Ectodermal cell (in vitro differentiated cells): Measurements from ENCODE around the gene CTNND1. TPM values are rescaled to one million over a fixed set of nuclear protein-coding genes. Genes with fewer than 3 reads are reported as not detected.
"Not testable (repeated sequence)": the region's sequence is repeated elsewhere in the genome, so short reads cannot be mapped to it uniquely, and the experiment has no call there.

Experiments
- H3K27ac ChIP-seq: 2 replicates; pipeline ENCODE4 v1.7.0; 2013; ENCODE audit warnings: mild to moderate bottlenecking, low read depth, low read length; ENCODE audit not compliant: insufficient read depth, poor library complexity, severe bottlenecking
- H3K27me3 ChIP-seq: 2 replicates; pipeline ENCODE4 v1.7.0; 2013; ENCODE audit warnings: mild to moderate bottlenecking, low read length; ENCODE audit not compliant: insufficient read depth, control insufficient read depth, poor library complexity, severe bottlenecking
- H3K36me3 ChIP-seq: one replicate; pipeline ENCODE4 v1.7.0; 2013; ENCODE audit warnings: low read length; ENCODE audit not compliant: control insufficient read depth, insufficient read depth
- H3K4me1 ChIP-seq: one replicate; pipeline ENCODE4 v1.7.0; 2013; ENCODE audit warnings: low read length; ENCODE audit not compliant: control insufficient read depth, insufficient read depth
- H3K4me3 ChIP-seq: 2 replicates; pipeline ENCODE4 v1.7.0; 2013; ENCODE audit warnings: low read depth, low read length, control low read depth; ENCODE audit not compliant: insufficient read depth
- H3K9me3 ChIP-seq: 2 replicates; pipeline ENCODE4 v1.7.0; 2013; ENCODE audit warnings: mild to moderate bottlenecking, low read length, moderate library complexity; ENCODE audit not compliant: control insufficient read depth
- WGBS, 2 experiments: methylation state at CpG; one replicate each; pipeline ENCODE4 v1.1.7; 2013; ENCODE audit warnings: missing lambda C conversion rate in 2 of 2; 5-methylcytosine and 5-hydroxymethylcytosine counted together
- polyA plus RNA-seq, 4 experiments: library from polyadenylated mRNA; stranded (reverse); fragments of 50-300 nt; gene quantifications; one replicate each; pipeline ENCODE4 v1.2.3, GENCODE V29; 2013

The CTNND1 gene, protein sequence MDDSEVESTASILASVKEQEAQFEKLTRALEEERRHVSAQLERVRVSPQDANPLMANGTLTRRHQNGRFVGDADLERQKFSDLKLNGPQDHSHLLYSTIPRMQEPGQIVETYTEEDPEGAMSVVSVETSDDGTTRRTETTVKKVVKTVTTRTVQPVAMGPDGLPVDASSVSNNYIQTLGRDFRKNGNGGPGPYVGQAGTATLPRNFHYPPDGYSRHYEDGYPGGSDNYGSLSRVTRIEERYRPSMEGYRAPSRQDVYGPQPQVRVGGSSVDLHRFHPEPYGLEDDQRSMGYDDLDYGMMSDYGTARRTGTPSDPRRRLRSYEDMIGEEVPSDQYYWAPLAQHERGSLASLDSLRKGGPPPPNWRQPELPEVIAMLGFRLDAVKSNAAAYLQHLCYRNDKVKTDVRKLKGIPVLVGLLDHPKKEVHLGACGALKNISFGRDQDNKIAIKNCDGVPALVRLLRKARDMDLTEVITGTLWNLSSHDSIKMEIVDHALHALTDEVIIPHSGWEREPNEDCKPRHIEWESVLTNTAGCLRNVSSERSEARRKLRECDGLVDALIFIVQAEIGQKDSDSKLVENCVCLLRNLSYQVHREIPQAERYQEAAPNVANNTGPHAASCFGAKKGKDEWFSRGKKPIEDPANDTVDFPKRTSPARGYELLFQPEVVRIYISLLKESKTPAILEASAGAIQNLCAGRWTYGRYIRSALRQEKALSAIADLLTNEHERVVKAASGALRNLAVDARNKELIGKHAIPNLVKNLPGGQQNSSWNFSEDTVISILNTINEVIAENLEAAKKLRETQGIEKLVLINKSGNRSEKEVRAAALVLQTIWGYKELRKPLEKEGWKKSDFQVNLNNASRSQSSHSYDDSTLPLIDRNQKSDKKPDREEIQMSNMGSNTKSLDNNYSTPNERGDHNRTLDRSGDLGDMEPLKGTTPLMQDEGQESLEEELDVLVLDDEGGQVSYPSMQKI
- polyA plus RNA-seq (2013, experiment 1 of 4), result 182 TPM
- polyA plus RNA-seq (2013, experiment 2 of 4), result 198 TPM
- 137 TPM for polyA plus RNA-seq (2013, experiment 3 of 4)
- polyA plus RNA-seq (2013, experiment 4 of 4), result 157 TPM

DNA sequence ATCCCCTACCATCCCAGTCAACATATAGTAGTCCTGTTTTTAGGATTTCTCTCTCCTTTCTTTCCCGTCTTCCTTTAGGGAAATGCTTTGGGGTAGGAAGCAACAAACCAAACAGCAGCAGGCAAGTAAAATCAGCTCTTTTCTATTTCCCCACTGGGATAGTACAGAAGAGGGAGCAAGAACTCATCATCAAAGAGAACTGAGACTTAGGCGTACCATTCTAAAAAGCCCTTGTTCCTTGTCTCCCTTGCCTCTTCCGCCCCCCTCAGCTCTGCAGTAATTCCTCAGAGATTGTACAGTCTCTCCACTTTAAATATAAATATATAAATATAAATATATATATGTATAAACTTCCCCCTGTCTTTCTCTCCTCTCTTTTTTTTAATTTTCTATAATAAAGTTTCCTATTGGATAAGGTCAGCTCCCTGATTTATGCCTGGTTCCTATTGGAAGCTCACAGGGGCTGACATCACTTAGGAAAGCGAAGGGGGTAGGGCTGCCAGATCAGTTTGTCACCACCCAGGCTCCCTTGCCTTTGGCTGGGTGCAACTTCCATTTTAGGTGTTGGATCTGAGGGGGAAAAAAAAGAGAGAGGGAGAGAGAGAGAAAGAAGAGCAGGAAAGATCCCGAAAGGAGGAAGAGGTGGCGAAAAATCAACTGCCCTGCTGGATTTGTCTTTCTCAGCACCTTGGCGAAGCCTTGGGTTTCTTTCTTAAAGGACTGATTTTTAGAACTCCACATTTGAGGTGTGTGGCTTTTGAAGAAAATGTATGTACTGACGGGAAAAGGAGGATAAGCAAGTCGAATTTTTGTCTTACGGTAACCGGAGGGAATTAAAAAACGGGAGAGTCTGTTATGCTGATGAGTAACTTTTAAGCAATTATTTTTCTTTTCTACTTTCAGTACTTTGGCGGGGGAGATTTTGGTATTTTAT is at the start of gene CTNND1:
CTNND1 (plus strand) TSS at position 502 of the 934 bp plus-strand sequence. CDS start 29,677 bp downstream, outside the sequence.
- H3K27me3 ChIP-seq, result no peaks in the 10 kb centered on the region
- H3K4me3 ChIP-seq, result peak within 1 kb of the TSS; percentile 45
- H3K9me3 ChIP-seq, result no peaks in the 10 kb centered on the region
- H3K27ac ChIP-seq, result peak within 1 kb of the TSS; percentile 88
- H3K36me3 ChIP-seq, result no peaks in the 10 kb centered on the region
- 14 to 15% methylated on average over 11 to 12 of the region's 13 CpGs for WGBS, 2 experiments
- H3K4me1 ChIP-seq, result peaks cover 3% of the 10 kb centered on the region

- H3K4me3 ChIP-seq, result peak within 1 kb of the TSS; percentile 100
- H3K4me1 ChIP-seq, result peaks cover 8% of the 10 kb centered on the region
- no peaks in the 10 kb centered on the region for H3K36me3 ChIP-seq
- H3K27ac ChIP-seq, result peak within 1 kb of the TSS; percentile 92
- H3K9me3 ChIP-seq, result no peaks in the 10 kb centered on the region
- no peaks in the 10 kb centered on the region for H3K27me3 ChIP-seq
- 0% methylated on average over 53 of the region's 53 CpGs for WGBS, 2 experiments
Measured at GRCh38 chr11:57712256-57713150, 49.1 kb upstream of the CTNND1 start, which contains the start of gene TMX2. Gene TMX2 (plus strand): TSS chr11:57712593. CDS start chr11:57712619, 26 bp downstream.

DNA sequence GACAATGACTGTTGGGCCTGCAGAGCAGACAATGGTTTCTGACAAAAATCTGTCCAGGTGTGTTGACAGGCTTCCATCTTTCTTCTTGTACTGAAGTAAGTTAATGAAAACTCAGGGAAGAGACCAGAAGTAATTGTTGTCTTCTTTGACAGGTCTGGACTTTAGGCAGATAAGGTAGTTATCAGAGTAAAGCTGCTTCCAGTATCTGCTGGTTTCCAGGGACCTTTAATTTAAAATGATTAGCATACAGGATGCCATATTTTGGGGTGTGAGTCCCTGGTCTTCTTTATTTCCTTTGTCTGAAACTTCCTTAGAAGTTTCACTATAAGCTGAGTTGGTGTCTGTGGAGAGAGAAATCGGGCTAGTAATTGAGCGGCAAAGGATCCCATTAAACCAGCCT is 47.8 kb upstream of the CTNND1 start:
- Histone ChIP-seq H3K9me3 (no peaks in the 10 kb centered on the region), H3K27ac (no peak overlapping the region), H3K27me3 (no peaks in the 10 kb centered on the region), H3K36me3 (peaks cover 7% of the 10 kb centered on the region), H3K4me3 (peak overlapping the region; percentile 100), H3K4me1 (peaks cover 8% of the 10 kb centered on the region)
- WGBS, 2 experiments, result 99 to 100% methylated on average over 2 of the region's 2 CpGs

DNA sequence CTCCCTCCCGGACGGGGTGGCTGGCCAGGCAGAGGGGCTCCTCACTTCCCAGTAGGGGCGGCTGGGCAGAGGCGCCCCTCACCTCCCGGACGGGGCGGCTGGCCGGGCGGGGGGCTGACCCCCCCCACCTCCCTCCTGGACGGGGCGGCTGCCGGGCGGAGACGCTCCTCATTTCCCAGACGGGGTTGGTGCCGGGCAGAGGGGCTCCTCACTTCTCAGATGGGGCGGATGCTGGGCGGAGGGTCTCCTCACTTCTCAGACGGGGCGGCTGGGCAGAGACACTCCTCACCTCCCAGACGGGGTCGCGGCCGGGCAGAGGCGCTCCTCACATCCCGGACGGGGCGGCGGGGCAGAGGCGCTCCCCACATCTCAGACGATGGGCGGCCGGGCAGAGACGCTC is 44.9 kb upstream of the CTNND1 start:
- not testable (repeated sequence) for H3K4me3 ChIP-seq, H3K36me3 ChIP-seq, H3K9me3 ChIP-seq, H3K27ac ChIP-seq, H3K27me3 ChIP-seq, H3K4me1 ChIP-seq
- WGBS, 2 experiments, result 94 to 95% methylated on average over 18 to 25 of the region's 34 CpGs

DNA sequence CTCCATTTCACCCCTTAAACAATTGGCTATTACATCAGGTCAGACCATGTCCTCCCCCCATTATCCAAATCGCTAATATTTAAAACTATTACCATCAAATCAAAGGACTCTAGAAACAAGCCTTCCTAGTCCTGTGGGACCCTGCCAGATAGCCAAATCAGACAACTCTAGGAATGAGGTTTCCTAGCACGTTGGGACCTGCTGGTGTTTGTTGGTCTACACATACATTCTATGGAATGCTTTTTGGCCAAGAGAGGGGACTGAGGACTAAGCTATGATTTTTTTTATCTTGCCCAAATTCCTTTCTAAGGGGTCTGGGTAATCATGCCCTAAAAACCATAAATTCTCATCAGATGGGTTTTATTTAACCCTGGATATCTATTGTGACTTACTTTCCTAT is 34.4 kb upstream of the CTNND1 start:
- H3K27me3 ChIP-seq, result no peaks in the 10 kb centered on the region
- no peak overlapping the region for H3K4me3 ChIP-seq
- WGBS, 2 experiments, result 97 to 100% methylated on average over 2 of the region's 2 CpGs
- no peak overlapping the region for H3K27ac ChIP-seq
- H3K36me3 ChIP-seq, result no peaks in the 10 kb centered on the region
- no peaks in the 10 kb centered on the region for H3K4me1 ChIP-seq
- H3K9me3 ChIP-seq, result no peaks in the 10 kb centered on the region

DNA sequence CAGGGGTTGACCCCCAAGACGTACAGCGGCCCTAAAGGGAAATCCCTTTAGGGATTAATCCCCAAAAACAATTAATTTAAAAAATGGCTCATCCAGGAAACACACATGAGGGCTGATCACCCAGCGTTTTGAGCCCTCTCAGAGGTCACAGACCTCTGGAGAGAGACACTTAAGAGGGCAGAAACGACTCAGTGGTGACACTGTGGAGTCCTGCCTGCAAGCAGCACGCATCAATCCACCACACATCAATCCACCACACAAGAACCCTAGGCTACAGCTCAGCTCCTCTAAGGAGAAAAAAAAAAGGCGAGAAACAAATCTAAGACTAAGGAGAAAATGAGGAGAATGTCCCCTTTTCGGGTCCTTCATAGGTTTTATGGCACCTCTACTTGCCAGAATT is 32.8 kb upstream of the CTNND1 start:
- Histone ChIP-seq H3K27me3 (no peaks in the 10 kb centered on the region), H3K36me3 (no peaks in the 10 kb centered on the region), H3K4me3 (no peak overlapping the region), H3K9me3 (no peaks in the 10 kb centered on the region), H3K27ac (no peak overlapping the region), H3K4me1 (no peaks in the 10 kb centered on the region)
- 66 to 69% methylated on average over 7 of the region's 7 CpGs for WGBS, 2 experiments

- Histone ChIP-seq H3K9me3 (no peaks in the 10 kb centered on the region), H3K4me3 (no peak overlapping the region), H3K27me3 (no peaks in the 10 kb centered on the region), H3K36me3 (no peaks in the 10 kb centered on the region), H3K27ac (no peak overlapping the region), H3K4me1 (no peaks in the 10 kb centered on the region)
- 82 to 94% methylated on average over 5 of the region's 7 CpGs for WGBS, 2 experiments
Measured at GRCh38 chr11:57729479-57729878, 32.1 kb upstream of the CTNND1 start.

GRCh38 chr11:57732661-57733060 is 28.9 kb upstream of the CTNND1 start:
- H3K4me1 ChIP-seq, result no peaks in the 10 kb centered on the region
- H3K36me3 ChIP-seq, result peaks cover 1% of the 10 kb centered on the region
- no peak overlapping the region for H3K4me3 ChIP-seq
- no peaks in the 10 kb centered on the region for H3K27me3 ChIP-seq
- WGBS, 2 experiments, result 67 to 95% methylated on average over 1 of the region's 1 CpG
- no peak overlapping the region for H3K27ac ChIP-seq
- H3K9me3 ChIP-seq, result no peaks in the 10 kb centered on the region
